ENCODE data around the gene NOM1.
"Not testable (repeated sequence)": the region's sequence is repeated elsewhere in the genome, so short reads cannot be mapped to it uniquely, and the experiment has no call there.

Gene NOM1

GRCh38 chr7:156944876-156945275 is 4.6 kb upstream of the NOM1 start:
- no peak overlapping the region for H3K4me3 ChIP-seq (replicated peaks; ENCODE audit: low read depth, low read length)
- TF ChIP-seq CTCF (IDR thresholded peaks at IDR 0.05; ENCODE audit: low read length, missing control alignments) = no peak
- no peak for DNase-seq (ENCODE audit: low read depth)

GRCh38 chr7:156947120-156947843 is 2.2 kb upstream of the NOM1 start:
- no peak overlapping the region for H3K4me3 ChIP-seq (replicated peaks; ENCODE audit: low read depth, low read length)
- DNase-seq (ENCODE audit: low read depth) = no peak
- no peak for TF ChIP-seq CTCF (IDR thresholded peaks at IDR 0.05; ENCODE audit: low read length, missing control alignments)

GRCh38 chr7:156948361-156948760 is 1.2 kb upstream of the NOM1 start:
- TF ChIP-seq CTCF (IDR thresholded peaks at IDR 0.05; ENCODE audit: low read length, missing control alignments) = no peak
- DNase-seq (ENCODE audit: low read depth) = no peak
- peak overlapping the region; percentile 85 for H3K4me3 ChIP-seq (replicated peaks; ENCODE audit: low read depth, low read length)

GRCh38 chr7:156950381-156950858 is 908 bp downstream of the NOM1 start:
- no peak for TF ChIP-seq CTCF (IDR thresholded peaks at IDR 0.05; ENCODE audit: low read length, missing control alignments)

GRCh38 chr7:156953215-156953614 is 3.7 kb downstream of the NOM1 start:
- not testable (repeated sequence) for H3K4me3 ChIP-seq (replicated peaks; ENCODE audit: low read depth, low read length); DNase-seq (ENCODE audit: low read depth)

More at GRCh38 chr7:156950381-156950858, 908 bp downstream of the NOM1 start:
- H3K4me3 ChIP-seq (replicated peaks; ENCODE audit: low read depth, low read length) = peak overlapping the region; percentile 85
- peak; percentile 10 for DNase-seq (ENCODE audit: low read depth)

GRCh38 chr7:156954941-156955340 is 5.4 kb downstream of the NOM1 start:
- H3K4me3 ChIP-seq (replicated peaks; ENCODE audit: low read depth, low read length) = no peak overlapping the region
- DNase-seq (ENCODE audit: low read depth) = no peak
- no peak for TF ChIP-seq CTCF (IDR thresholded peaks at IDR 0.05; ENCODE audit: low read length, missing control alignments)

- H3K4me3 ChIP-seq (replicated peaks; ENCODE audit: low read depth, low read length) = no peak overlapping the region
- DNase-seq (ENCODE audit: low read depth) = no peak
- TF ChIP-seq CTCF (IDR thresholded peaks at IDR 0.05; ENCODE audit: low read length, missing control alignments) = no peak
Observed at GRCh38 chr7:156956727-156957126, 7.2 kb downstream of the NOM1 start.

All from fibroblast of pulmonary artery (primary cell).